Endometrium (tissue), 2 donors: ENCODE measurements around the gene P2RX2.

Source experiments
- FAIRE-seq: peaks from 2 replicates; lab custom pipeline; 2012; peaks lifted over from hg19 to GRCh38; lab: Jason Lieb, UNC
- donor health status: control.
- donor health status: control.

P2RX2 gene

DNA sequence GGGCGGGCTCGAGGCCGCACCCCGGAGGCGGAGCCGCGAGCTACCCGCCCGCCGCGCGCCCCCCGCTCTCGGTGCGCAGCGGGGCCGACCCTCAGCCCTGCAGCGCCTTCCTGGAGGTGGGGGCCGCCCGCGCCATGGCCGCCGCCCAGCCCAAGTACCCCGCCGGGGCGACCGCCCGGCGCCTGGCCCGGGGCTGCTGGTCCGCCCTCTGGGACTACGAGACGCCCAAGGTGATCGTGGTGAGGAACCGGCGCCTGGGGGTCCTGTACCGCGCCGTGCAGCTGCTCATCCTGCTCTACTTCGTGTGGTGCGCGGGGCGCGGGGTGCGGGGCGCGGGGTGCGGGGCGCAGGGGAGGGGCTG lies at the start of gene P2RX2:
P2RX2 (plus strand) TSS at position 94 of the 361 bp plus-strand sequence; CDS start at position 135, 41 bp downstream.
- FAIRE-seq: no peak

DNA sequence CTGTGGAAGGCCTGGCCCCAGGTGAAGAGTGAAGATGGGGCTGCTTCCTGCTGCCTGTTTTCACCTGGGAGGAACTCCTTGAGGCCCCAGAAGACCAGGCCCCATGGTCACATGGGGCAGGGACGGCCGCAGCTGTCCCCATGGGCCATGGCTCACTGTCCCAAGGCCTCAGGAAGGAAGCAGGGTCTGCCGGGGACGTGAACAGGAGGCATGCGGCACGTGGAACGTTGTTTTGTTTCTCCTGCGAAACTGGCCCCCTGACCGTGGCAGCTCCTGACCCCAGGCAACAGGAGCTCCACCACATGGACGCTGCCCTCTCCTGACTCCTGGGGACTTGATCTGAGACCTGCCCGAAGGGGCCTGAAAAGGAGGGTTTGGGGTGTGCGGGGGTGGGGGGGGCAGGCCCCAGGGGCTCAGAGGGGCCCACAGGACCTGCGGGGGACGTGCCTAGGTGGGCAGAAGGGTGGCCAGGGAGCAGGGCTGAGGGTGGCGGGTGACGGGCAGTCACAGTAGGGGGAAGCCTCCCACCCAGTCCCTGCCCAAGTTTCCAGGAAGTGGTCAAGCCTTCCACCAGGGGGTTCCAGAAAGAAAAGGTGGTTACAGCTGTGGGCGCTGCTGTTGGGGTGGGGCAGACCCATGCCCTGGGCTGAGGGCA lies 49.6 kb upstream of the P2RX2 start:
- no peak for FAIRE-seq

DNA sequence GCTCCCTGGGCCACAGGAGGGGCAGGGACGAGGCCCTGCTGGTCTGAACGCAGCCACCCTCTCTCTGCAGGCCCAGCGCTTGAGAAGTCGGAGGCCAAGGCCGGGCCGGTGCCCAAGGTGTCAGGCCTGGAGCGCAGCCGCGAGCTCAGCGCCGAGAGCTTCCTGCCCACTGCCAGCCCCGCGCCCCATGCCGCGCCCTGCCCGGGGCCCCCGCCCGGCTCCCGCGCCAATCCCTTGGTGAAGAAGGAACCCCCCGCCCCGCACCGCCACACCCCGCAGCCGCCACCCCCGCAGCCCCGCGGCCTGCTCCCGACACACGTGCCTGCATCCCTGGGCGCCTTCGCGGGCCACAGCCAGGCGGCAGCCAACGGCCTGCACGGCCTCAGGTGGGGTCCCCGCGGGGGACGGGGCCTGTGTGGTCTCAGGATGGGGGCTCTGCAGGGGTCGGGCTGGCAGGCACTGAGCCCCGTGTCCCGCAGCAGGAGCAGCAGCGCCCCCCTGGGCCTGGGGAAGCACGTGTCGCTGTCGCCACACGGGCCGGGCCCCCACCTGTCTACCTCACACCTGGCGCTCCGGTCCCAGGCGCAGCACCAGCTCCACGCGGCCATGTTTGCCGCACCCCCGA lies 48.6 kb upstream of the P2RX2 start:
- no peak for FAIRE-seq

DNA sequence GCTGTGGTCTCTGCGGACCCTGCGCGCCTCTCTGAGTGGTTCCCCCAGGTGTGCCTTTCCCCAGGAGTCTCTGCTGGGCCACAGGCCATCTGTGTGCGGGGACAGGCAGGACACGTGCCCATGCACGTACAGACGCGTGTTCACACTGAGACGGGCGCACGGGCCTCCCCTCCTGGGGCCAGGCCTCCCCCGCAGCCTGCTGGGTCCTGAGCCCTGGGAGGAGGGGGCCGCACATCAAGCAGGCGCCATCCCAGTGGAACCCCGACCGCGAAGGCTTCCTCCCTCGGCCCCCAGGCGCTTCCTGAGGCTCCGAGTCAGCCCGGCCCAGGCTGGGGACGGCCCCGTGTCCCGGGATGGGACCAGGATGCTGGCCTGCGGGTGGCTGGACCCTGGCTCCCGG lies 47.9 kb upstream of the P2RX2 start:
- FAIRE-seq: no peak

DNA sequence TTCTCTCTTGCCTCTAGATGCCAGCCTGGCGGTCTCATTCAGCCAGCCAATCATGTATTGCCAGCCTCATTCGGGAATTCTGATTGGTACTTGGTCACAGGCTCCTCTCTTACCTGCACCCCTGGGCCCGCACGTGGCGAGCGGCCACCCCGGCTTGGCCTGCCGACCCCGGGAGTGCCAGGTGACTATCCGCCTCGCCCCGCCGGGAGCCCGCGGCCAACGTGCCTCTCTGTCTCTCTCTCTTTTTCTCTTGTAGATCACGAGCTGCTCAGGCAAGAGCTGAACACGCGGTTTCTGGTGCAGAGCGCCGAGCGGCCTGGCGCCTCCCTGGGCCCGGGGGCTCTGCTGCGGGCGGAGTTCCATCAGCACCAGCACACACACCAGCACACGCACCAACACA lies 47.5 kb upstream of the P2RX2 start:
- FAIRE-seq: no peak

DNA sequence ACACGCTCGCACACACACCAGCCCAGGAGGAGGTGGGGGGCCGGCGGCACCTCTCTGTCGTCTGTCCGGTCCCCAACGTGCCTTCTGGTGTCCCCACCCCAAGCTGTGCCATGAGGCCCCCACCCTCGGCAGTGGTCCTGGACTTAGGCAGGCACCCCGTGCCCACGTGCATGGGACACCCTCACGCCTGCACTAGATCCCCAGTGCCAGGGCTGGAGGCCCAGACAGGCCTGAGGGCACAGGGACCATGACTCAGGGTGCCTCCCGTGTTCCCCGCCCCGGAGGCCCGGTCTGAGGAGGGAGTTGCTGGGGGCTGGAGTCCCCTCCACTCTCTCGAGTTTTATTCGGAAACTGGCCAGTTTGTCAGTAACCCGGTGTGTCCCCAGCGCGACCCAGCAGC lies 47.0 kb upstream of the P2RX2 start:
- no peak for FAIRE-seq

DNA sequence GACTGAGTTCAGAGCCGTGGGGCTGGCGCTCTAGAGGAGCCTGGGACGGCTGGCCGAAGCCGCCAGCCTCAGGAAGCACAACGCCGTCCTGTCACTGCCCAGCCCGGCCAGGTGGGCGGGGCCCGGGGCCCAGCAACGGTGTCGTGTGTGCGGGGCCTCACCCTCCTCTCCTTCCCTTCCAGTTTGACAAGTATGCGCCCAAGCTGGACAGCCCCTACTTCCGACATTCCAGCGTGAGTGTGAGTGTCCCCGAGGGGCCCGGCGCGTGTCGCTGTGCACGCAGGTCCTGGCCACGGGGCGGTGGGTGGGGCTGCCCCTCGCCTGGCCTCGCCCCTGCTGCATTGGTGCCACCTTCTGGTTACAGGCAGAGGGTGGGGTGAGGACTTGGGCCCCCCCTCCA lies 46.5 kb upstream of the P2RX2 start:
- FAIRE-seq: no peak

DNA sequence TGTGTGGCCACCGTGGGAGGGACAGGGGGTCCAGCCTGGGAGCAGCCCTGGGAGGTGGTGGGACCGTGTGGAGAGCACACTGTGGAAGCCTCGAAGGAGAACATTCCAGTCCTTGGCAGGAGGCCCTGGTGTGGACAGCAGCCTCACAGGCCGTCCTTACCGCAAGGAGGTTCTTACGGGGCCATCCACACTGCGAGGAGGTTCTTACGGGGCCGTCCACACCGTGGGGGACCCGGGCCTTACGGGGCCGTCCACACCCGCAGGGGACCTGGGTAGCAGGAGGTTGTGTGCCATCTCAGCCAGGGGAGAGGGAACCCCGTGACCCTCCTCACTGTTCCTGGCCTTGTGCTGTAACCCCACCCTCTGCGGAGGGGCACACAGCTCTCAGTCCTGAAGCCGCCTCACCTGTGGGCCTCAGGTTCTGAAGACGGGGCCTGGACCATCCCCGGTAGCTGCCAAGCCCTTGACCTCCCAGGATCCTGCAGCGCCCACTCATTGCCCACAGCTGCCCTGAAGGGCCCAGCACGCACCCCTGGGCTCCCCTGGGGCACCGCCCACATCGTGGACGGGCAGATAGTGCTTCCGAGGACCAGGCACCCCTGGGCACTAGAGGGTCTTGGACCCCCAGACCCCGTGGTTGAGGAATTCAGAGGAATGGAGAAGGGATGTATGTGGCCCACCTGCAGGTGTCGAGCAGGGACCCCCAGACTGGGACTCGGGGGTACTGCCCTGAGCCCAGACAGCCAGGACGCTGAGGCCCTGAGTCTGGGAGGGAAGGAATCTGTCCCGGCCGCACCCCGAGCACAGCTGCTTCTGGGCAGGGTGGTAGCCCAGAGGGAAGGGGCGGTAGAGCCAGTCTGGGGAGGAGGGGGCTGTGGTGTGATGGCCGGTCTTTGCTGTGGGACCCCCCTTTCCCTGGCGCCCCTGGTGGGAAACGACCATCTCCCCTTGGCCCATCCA lies 45.5 kb upstream of the P2RX2 start:
- FAIRE-seq: no peak

DNA sequence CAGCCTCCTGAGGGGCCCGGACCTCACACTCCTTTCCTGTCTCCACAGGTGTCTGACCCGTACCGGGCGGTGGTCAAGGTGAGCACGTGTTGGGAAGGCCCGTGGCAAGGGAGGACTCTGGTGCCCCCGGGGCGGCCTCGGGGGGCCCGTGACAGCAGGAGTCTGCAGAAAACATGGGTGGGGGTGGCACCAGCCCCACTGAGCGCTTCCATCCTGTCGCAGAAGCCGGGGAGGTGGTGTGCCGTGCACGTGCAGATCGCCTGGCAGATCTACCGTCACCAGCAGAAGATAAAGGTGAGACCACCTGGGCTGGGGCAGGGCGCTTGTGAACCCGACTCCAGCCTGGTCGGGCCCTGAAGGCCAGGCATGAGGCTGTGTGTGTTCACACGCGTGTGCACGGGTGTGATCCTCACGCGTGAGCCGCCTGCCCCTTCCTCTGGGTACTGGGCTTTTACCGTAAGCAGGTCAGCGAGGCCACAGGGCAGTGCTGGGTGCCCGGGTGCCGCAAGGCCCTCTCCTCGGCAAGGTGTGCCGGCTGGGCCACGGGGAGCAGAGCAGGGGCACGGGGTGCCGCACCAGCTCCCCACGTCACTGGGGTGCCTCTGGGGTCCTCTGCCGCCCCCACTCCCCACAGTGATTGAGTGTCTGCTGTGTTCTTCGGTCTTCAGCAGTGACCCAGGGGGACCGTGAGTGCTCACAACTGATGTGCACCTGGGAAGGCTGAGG lies 44.1 kb upstream of the P2RX2 start:
- FAIRE-seq: no peak

DNA sequence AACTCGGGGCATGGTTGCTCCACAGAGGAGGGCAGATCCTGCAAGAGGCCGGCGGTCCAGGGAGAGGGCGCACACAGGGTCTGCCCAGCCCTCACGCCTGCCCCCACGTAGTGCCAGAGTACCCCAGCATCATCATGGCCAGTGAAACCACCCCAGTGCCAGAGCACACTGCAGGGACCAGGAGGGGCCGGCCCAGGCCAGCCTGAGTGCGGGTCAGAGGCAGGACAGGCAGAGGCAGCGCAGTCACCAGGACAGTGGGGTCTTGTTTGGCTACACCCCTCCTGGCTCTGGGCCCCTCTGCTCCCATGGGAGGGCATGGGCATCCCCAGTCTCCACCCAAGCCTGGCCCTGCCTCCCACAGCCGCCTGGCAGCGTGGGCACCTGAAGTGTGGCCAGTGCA lies 42.9 kb upstream of the P2RX2 start:
- no peak for FAIRE-seq

DNA sequence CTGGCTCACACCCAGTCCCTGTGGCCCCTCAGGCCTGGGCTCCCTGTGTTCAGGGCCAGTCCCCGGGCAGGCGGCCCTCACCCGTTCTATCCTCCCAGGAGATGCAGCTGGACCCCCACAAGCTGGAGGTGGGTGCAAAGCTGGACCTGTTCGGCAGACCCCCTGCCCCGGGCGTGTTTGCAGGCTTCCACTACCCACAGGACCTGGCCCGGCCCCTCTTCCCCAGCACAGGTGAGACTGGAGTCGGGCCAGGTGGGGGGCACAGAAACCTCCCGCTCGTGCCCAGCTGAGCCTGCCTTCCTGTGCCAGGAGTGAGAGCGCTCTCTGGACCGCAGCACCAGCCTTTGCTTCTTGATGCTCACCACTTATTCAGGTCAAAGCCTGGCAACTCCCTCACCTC lies 41.9 kb upstream of the P2RX2 start:
- no peak for FAIRE-seq

DNA sequence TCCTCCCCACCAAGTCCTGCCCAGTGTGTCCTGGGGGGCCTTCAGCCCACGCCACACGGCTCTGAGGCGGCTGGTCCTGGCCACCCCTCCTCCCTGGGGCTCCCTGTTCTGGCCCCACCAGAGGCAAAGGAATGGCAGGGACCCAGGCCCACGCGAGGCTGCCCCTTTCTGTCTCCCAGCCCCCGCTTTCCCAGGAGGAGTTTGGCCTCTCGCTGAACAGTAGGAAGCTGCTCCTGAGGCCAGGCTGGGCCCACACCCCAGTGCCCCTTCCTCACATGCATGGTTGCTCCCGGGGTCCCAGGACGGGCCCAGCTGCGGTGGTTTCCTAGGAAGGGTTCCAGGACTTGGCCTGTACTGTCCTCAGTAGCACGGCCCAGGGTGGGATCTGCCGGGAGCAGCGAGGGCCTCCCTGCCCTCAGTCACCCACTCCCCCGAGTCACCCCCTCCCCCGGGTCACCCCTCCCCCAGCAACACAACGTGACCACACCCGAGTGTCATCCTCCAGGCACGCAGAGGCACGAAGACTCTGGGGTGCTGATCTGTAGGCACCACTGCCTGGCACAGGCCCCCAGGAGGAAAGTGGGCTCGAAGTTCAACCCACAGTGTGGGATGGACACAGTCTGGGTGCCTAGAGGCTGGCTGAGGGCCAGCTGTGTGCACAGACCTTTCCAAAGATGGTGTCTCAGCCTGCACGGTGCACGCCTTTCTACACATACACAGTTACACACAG lies 41.2 kb upstream of the P2RX2 start:
- FAIRE-seq: no peak

DNA sequence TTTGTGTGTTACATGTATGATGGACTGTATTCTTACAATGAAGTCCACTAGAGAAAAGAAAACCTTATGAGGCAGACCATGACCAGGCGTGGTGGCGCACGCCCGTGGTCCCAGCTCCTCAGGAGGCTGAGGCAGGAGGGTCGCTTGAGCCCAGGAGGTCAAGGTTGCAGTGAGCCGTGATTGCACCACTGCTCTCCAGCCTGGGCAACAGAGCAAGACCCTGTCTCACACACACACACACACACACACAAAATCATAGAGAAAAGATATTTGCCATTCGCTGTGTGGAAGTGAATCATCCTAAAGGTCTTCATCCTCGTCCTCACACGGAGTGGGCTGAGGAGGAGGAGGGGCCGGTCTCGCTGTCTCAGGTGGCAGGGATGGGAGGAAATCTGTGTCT lies 40.5 kb upstream of the P2RX2 start:
- FAIRE-seq: no peak

DNA sequence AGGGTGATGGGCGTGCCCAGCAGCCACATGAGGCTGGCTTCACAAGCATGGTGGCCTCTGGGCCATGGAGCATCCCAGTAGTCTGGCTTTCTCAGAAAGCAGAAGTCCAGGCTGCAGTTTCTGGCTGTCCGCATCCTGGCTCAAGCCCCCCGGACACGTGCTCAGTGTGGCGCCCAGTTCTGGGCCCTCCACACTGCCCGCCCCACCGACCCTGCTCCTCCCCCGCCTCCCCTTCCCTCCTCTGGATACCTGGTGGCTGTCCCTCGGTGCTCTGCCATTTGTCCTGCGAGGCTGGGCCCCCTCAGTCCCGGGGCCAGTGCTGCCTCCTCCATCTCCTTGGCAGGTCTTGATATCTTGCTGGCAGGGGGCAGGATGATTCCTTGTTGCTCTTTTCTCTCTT lies 39.8 kb upstream of the P2RX2 start:
- no peak for FAIRE-seq

DNA sequence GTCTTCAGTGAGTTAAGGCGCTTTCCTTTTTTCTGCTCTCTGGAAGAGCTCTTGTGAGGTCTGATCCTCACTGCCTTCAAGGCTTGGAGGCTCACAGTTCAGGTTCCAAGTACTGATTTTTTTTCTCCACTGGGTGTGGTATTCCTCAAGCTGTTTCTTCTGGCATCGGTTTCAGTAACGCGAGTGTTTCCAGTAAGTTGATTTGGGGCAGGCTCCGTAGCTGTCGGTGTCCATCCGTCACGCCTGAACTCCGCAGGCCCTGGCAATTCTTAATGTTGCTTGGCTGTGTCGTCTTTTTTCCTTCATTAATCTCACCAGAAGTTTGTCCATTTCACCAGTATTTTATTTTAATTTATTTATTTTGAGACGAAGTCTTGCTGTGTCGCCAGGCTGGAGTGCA lies 38.8 kb upstream of the P2RX2 start:
- FAIRE-seq: no peak

DNA sequence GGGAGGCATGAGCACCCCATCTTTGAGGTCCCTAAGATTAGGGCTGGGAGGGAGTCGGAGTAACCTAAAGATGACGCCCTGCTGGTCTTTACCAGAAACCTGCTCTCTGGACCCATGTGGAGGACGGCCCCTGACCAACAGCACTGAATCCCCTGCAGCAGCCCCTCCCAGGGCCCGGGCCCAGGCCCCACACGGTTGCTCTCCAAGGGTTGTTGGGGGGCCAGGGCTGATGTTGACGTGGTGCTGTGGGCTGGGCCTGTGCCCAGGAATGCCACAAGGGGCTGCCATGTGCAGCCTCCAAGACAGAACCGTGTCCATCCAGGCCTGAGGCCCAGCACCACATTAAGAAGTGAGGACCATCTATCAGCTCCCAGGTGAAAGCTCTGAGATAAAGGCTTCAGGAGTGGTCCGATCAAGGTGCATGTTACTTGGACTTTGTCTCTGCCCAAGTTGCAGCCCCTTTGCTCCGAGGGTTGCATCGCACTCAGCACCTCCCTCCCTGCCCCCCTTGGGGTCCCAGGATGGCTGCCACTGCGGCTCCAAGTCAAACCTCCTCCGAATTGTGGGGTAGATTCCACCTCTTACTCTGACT lies 37.8 kb upstream of the P2RX2 start:
- no peak for FAIRE-seq

DNA sequence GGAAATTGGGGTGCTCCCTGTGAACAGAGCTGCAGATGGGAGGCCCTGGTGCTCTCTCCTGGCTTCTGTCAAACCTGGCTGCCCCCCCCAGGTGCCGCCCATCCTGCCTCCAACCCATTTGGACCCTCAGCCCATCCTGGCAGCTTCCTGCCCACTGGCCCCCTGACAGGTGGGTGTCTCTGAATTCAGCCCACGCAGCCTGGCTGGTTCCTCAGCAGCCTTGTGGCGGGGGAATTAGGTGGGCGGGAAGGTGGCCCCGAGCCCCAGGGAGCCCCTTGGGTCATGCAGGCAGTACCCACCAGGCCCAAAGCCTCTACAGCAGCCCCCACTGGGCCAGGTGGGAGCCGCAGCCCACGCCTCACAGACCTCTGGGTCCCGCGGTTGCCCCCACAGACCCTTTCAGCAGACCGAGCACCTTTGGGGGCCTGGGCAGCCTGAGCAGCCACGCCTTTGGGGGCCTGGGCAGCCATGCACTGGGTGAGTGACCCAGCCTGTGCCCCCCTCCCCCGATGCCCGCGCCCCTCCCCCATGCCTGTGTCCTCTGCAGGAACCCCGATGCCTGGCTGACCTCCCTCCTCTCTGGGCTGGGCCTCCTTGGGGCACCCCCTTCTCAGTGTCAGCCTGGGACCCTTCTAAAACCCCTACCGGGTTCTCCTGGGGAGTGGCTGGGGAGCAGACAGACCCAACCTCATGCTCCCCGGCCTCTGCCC lies 37.1 kb upstream of the P2RX2 start:
- FAIRE-seq: no peak

DNA sequence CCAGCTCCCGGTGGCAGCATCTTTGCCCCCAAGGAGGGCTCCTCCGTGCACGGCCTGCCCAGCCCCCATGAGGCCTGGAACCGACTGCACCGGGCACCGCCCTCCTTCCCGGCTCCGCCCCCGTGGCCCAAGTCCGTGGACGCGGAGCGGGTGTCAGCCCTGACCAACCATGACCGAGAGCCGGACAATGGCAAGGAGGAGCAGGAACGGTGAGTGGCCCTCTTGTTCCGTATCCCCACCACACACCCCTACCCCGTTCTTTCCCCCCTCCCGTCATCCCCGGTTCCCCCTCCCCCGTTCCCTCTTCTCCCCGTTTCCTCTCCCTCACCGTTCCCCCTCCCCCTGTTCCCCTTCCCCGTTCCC lies 36.5 kb upstream of the P2RX2 start:
- FAIRE-seq: no peak

DNA sequence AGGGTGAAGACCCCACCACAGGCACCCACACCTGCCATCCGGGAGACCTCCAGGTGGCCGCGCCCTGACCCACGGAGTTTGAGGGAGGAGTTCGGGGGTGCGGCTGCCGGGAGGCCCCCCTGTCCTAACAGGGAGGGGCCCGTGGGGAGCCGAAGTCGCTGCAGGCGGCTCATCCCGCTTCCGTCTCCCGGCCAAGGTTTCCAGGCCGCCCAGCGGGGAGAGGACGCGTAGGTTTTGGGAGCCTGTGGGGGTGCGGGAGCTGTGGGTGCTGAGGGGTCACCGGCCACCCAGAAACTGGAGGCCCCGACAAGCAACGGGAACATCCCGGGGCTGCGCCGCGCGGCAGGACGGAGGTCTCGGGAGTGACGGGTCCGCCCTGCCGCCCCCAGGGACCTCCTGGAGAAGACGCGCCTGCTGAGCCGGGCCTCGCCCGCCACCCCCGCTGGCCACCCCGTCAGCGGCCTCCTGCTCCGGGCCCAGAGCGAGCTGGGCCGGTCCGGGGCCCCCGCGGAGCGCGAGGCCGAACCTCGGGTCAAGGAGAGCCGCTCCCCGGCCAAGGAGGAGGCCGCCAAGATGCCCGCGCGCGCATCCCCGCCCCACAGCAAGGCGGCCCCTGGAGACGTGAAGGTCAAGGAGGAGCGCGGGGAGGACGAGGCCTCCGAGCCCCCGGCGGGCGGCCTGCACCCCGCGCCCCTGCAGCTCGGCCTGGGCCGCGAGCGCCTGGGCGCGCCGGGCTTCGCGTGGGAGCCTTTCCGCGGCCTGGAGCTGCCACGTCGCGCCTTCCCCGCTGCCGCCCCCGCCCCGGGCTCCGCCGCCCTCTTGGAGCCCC lies 35.8 kb upstream of the P2RX2 start:
- FAIRE-seq: no peak

DNA sequence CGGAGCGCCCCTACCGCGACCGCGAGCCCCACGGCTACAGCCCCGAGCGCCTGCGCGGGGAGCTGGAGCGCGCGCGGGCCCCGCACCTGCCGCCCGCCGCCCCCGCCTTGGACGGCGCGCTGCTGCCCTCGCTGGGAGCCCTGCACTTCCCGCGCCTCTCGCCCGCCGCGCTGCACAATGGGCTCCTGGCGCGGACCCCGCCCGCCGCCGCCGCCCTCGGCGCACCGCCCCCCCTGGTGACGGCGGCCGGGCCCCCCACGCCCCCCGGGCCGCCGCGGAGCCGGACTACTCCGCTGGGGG lies 35.2 kb upstream of the P2RX2 start:
- no peak for FAIRE-seq
